NCI-H1092 treated with DMSO at 0.1 percent for 48 hours (cell line): ENCODE measurements around the gene CEMIP2.
"Not testable (repeated sequence)": the region's sequence is repeated elsewhere in the genome, so short reads cannot be mapped to it uniquely, and the experiment has no call there.

ENCODE experiments used
- DNase-seq: peaks from one replicate; lab custom pipeline; 2025; lab: John Stamatoyannopoulos, UW

The CEMIP2 gene

GRCh38 chr9:71680189-71680980, 87.9 kb downstream of the CEMIP2 start:
- DNase-seq: no peak

DNA sequence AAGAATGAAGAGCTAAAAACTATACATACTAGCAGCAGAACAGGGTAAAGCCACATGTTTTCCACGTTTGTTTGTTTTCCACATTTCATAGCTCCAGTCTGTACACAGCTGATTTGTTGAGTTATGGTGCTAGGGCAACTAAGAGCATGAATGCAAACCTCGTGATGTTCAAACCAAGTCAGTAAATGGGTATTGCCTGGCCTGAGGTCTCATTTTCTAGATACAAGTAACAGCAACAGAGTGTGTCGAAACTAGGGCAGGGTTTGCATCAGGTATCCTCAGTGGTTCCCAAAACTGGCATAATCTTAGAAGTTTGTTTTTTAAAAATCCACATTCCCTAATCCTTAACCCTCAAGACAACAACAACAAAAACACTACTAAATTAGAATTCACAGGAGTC, 89.3 kb downstream of the CEMIP2 start:
- no peak for DNase-seq

- no peak for DNase-seq
These were observed 91.1 kb downstream of the CEMIP2 start for GRCh38 chr9:71677209-71677608.

GRCh38 chr9:71676460-71676859, 91.9 kb downstream of the CEMIP2 start:
- no peak for DNase-seq

- no peak for DNase-seq
These were observed 92.5 kb downstream of the CEMIP2 start for GRCh38 chr9:71675857-71676165.

DNA sequence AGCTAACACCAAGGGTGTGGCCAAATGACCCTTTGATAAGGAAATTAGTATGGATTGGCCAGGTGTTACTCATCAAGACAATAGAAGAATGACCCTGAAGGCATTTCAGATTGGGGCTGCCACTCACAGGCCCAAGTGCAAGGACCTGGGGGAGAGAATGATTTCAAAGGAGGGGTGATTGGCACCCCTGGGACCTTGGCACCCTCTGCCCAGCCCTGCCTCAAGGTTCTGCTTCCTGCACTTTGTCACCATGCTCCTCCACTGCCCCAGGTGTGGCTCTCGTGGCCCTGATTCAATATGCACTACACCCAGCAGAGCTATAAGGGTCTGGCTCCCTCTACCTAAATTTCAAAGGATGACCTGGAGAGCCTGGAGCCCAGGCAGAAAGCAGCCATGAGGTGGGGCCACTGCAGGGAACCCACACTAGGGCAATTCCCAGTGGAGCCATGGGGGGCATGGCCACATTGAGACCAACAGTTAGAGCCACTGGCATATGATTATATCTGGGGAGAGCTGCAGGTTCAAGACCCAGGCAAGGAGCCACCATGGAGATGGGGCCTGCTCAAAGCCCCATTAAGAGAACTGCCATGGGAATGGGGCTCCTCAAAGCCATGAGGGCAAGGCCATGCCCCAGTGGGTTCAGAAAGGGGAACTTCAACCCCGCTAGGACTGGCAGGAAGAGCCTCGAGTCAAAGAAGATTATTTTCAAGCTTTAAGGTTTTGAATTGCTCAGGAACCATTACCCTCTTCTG, 93.0 kb downstream of the CEMIP2 start:
- DNase-seq: no peak

DNA sequence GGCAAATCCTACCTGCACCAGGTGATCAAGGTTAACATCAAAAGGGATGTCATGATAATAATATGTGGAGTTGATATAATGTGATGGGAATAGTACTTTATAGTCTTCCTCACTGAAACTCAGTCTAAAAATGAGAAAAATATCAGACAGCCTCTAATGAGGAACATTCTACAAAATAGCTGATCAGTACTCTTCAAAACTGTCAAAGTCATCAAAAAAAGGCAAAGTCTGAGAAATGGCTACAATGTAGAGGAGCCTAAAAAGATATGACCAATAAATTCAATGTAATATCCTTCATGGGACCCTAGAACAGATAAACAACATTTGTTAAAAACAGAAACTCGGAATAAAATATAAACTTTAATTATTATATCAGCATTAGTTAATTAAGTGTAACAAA, 95.7 kb downstream of the CEMIP2 start:
- DNase-seq: no peak

DNA sequence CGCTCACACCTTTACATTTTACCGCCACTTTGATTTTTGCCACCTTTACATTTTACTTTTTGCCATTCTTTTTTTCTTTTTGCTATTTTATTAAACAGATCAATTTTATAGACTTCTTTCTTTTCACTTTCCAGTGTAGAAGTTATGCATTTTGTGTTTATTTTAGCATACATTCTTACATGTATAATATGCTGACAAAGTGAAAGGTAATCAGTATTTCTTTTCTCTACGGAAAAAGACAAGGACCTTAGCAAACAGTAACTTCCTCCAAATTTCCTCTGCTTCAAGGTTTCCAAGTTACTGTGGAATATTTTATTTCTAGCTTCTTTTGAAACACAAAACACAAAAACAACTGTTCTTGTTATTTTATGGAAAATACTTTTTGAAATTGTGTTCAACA, 97.0 kb downstream of the CEMIP2 start:
- no peak for DNase-seq

DNA sequence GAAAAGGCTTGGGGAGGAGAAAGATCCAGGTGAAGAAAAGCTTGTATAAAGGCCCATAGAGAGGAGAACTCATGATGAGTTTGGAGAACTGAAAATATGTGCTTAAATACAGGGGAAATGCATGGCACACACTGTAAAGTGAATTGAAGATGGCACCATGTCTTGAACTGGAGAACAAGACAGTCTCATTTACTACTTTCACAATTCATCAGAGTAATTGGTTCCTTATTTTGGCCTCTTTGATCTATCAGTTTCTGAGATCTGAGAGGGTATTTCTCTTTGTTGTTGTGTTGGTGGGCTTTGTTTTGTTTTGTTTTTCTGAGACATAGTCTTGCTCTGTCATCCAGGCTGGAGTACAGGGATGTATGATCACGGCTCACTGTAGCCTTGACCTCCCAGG, 98.2 kb downstream of the CEMIP2 start:
- no peak for DNase-seq

GRCh38 chr9:71669284-71669995, 98.9 kb downstream of the CEMIP2 start:
- no peak for DNase-seq

GRCh38 chr9:71668717-71669116, 99.6 kb downstream of the CEMIP2 start:
- no peak for DNase-seq

GRCh38 chr9:71665247-71665646, 103.1 kb downstream of the CEMIP2 start:
- DNase-seq: no peak

DNA sequence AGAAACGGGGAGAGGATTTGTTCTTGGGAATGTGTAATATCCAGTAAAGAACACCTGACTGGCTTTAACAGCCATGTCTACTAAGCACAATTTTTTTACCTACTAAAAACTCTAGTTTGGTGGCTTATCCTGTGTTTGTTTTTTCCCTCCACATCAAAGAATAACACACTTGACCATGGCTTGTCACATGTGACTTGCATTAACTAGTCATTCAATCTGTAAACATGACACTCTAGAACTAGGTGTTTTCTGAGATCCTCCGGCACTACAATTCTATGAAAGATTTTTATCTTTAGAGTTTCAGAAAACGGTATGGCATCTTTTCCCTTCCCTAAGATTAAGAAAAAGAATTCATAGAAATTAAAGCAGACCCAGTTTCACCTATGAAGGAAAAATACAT, 103.7 kb downstream of the CEMIP2 start:
- no peak for DNase-seq

DNA sequence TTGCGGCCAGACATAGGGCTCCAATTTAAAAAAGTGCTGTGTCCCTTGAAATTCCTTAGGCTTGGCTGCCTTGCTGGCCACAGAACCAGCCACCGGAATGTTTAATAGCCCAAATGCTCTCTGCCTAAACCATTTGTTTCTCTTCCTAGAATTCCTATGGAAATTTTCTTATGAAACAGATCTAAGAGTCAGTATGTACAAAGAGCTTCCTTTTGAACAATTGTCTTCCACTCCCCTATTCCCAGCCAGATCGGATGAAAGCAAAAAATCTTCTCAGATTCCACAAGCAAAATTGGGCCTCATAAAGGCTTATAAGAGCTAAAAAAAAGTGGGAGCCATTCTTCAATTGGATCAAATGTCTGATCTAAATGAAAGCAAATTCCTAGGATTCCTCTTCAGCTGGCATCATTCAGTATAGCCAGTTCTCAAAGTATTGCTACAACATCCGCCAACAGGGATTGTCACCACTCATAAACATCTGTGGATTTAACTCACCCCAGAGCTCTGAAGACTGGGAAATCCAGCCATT, 104.3 kb downstream of the CEMIP2 start:
- DNase-seq: no peak

DNA sequence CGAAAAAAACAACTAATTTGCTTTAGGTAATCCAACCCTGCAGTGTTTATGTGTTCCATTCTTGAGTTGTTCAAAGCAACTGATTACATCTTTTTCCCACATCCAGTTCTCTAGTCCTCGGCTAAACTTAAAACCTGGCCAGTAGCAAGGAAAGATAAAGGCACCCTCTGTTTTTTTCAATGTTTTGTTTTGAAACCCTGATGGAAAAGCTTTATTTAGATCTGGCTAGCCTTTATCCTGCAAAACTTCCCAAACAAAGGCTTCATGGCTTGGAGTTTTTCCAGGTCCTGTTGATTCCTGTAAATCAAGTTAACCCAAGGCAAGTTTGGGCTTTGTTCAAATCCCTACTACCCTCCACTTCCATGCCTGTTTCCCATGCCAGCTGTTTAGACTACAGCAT, 105.1 kb downstream of the CEMIP2 start:
- no peak for DNase-seq

DNA sequence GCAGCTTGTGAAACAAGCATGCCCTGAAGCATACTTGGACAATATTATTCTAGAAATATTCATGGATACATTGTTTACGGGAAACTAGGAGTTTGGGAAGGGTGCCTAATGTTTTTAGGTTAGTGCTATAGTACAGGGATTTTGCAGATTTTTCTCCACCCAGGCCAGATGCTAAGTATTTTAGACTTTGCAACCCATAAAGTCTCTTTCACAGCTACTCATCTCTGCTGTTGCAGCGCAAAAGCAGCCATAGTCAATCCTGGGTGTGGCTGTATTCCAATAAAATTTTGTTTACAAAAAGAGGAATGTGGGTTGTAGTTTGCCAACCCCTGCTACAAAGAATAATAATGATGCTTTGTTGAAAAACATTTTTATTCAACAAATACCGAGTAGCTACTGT, 106.2 kb downstream of the CEMIP2 start:
- DNase-seq: no peak

GRCh38 chr9:71657276-71657675, 111.0 kb downstream of the CEMIP2 start:
- not testable (repeated sequence) for DNase-seq

- DNase-seq: no peak
These were observed 111.8 kb downstream of the CEMIP2 start for GRCh38 chr9:71656496-71656895.

GRCh38 chr9:71655778-71656177, 112.5 kb downstream of the CEMIP2 start:
- no peak for DNase-seq

- no peak for DNase-seq
These were observed 113.2 kb downstream of the CEMIP2 start for GRCh38 chr9:71655141-71655540.

DNA sequence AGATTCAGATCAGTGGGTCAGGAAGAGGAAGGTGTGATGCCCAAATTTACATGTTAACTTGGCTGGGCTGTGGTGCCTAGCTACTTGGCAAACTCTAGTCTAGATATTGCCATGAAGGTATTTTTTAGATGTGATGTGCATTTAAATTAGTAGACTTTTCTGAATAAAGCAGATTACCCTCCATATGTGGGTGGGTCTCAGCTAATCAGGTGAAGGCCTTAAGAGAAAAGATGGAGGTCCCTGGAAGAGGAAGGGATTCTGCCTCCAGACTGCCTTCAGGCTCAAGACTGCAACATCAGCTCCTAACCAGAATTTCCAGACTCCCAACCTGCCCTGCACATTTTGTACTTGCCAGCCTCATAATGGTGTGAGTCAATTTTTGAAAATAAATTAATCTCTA, 115.8 kb downstream of the CEMIP2 start:
- DNase-seq: no peak

DNA sequence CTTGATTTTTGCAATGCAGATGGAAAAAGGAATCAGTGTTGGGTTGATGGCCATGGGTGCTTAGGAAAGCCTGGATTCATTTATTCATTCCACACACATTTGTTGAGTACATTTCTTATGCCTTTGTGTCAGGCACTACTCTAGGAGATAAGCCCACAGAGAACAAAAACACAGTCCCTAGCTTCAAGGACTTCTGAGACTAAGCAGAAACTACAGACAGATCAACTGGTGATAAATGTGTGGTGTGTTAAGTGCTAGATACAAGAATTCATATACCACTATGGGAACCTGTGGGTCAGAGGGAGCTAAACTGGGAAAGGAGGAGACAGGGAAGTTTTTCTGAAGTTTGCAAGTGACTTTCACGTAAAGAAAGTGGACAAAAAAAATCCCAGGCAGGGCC, 119.9 kb downstream of the CEMIP2 start:
- no peak for DNase-seq

- no peak for DNase-seq
These were observed 121.2 kb downstream of the CEMIP2 start for GRCh38 chr9:71647094-71647591.
